DOHH2 (cell line): ENCODE results near the gene UGT2B28.
"Not testable (repeated sequence)": the region's sequence is repeated elsewhere in the genome, so short reads cannot be mapped to it uniquely, and the experiment has no call there.

Experiments used
- EZH2phosphoT487 ChIP-seq: fragments of 200-600 bp; sonication (generic); IDR thresholded peaks from 2 replicates; pipeline ENCODE4 v1.6.1; 2017; ENCODE audit warnings: borderline replicate concordance, mild to moderate bottlenecking, antibody characterized with exemption, low read length, moderate library complexity, mixed read lengths
- TF ChIP-seq, protein P1 (sequence below): fragments of 200-600 bp; sonication (generic); IDR thresholded peaks from one replicate; pipeline ENCODE4 v1.5.1; 2014; ENCODE audit warnings: antibody characterized with exemption, mild to moderate bottlenecking, low read depth, low read length; ENCODE audit not compliant: poor library complexity, severe bottlenecking

- TF ChIP-seq, protein P1, sequence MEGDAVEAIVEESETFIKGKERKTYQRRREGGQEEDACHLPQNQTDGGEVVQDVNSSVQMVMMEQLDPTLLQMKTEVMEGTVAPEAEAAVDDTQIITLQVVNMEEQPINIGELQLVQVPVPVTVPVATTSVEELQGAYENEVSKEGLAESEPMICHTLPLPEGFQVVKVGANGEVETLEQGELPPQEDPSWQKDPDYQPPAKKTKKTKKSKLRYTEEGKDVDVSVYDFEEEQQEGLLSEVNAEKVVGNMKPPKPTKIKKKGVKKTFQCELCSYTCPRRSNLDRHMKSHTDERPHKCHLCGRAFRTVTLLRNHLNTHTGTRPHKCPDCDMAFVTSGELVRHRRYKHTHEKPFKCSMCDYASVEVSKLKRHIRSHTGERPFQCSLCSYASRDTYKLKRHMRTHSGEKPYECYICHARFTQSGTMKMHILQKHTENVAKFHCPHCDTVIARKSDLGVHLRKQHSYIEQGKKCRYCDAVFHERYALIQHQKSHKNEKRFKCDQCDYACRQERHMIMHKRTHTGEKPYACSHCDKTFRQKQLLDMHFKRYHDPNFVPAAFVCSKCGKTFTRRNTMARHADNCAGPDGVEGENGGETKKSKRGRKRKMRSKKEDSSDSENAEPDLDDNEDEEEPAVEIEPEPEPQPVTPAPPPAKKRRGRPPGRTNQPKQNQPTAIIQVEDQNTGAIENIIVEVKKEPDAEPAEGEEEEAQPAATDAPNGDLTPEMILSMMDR, result not testable (repeated sequence)
- not testable (repeated sequence) for TF ChIP-seq EZH2phosphoT487
These were observed 29.3 kb downstream of the UGT2B28 start for GRCh38 chr4:69309549-69310076.
